GM12891 (cell line): ENCODE results near the gene DBN1.

Source experiments
- DNase-seq: peaks from one replicate; pipeline ENCODE4 v3.0.0; 2011; ENCODE audit warnings: low spot score; ENCODE audit not compliant: insufficient read length
- FAIRE-seq: peaks from 2 replicates; lab custom pipeline; 2011; peaks lifted over from hg19 to GRCh38; lab: Jason Lieb, UNC
- PAX5 ChIP-seq: IDR thresholded peaks from 2 replicates; pipeline ENCODE4 v1.6.1; 2011; ENCODE audit warnings: low read length, moderate library complexity, mild to moderate bottlenecking; ENCODE audit not compliant: insufficient read depth, severe bottlenecking
- POLR2A ChIP-seq: IDR thresholded peaks from 2 replicates; pipeline ENCODE4 v1.6.1; 2011; ENCODE audit warnings: low read depth, low read length, control low read depth
- POLR2AphosphoS5 ChIP-seq: IDR thresholded peaks from 2 replicates; pipeline ENCODE4 v1.6.1; 2011; ENCODE audit warnings: low read depth, low read length, control low read depth
- POU2F2 ChIP-seq: IDR thresholded peaks from 2 replicates; pipeline ENCODE4 v1.6.1; 2011; ENCODE audit warnings: low read depth, mild to moderate bottlenecking, control low read depth, low read length, moderate library complexity
- SPI1 ChIP-seq: IDR thresholded peaks from 2 replicates; pipeline ENCODE4 v1.6.1; 2011; ENCODE audit warnings: low read depth, low read length, control low read depth
- TAF1 ChIP-seq: IDR thresholded peaks from 2 replicates; pipeline ENCODE4 v1.6.1; 2011; ENCODE audit warnings: low read depth, low read length, control low read depth

DBN1 gene

GRCh38 chr5:177445917-177446199, 27.6 kb downstream of the DBN1 start:
- TF ChIP-seq PAX5 (no peak), POLR2AphosphoS5 (no peak), POLR2A (no peak), TAF1 (no peak), SPI1 (no peak), POU2F2 (no peak)
- DNase-seq (no peak), FAIRE-seq (no peak)

DNA sequence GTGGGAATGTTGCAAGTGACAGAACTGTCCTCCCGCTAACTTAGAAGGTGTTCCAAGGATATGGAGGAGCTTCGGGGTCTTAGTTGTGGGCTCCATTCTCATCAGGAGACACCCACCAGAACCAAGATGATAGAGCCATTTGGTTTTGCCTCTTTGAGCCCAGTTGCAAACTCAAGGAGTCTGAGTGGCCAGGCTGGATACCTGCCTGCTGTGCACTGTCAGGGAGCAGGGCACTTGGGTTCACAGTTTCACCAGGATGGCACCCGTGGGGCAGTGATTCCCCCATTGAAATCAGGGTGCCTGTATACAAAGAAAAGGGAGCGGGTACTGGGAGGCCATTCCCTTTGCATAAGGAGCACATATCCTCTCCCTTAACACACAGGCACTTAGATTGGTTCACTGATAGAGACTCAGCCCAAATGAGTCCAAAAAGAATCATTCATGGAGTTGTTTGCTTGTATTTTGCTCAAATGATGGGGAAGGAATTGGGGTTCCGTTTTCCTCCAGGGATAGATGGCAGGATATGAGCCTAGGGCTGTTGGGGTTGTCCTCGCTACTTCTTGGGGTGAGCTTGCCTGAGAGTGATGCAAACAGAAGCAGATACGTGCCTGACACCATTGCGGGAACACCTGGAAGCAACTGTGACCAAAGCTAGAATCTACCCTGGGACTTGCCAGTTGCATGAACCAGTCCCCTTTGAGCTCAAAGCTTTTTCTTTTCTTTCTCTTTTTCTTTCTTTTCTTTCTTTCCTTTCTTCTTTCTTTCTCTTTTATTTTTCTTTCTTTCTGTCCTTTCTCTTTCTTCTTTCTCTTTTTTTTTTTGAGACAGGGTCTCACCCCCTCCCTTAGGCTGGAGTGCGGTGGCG, 28.1 kb downstream of the DBN1 start:
- TF ChIP-seq POLR2A (peak; percentile 51; the same call in 1 of the 2 replicates), POU2F2 (peak; percentile 44; the same call in 1 of the 2 replicates), SPI1 (no peak), PAX5 (no peak), POLR2AphosphoS5 (peak; percentile 48)
- DNase-seq: no peak
- peak; percentile 90 for FAIRE-seq

DNA sequence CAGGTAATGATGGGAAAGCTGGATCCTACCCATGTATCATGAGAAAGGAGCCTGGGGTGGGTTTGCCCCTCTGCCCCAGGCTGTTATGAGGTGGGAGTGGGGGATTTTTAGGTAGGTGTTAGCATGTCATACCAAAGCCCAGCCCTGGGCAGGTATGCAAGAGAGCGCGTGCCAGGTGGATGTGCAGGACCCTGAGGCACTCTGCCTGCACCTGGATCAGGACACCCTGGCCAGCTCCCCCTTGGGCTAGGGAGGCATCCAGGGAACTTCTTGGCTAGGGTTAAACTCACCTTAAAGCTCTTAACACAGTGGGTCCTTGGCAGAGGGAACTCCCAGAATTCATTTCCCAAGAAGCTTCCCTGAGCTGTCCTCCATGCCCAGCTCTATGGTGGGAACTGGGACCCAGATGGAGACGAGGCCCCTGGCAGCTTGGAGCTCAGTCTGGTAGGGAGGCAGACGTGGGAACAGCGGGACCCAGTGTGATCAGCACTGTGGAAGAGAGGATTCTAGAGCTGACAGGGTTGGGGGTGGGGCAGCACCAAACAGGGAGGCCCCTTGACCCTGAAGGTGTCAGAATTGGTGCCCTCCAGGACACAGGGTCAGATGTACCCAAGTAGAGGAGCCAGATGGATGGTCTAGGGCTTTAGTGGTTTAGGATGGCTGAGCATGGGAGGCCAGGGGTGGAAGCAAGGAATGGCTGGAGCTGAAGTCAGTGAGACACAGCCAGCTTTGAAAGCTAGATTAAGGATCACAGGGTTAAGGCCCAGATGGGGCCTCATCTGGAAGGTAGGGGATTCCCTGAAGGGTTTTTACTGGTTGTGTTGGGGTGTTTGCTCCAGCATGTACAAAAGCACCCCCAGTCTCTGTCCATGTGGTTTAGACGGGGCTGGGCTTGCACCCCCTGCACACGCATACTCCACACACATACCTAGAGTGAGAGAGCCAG, 29.1 kb downstream of the DBN1 start:
- FAIRE-seq: peak; percentile 71
- no peak for DNase-seq
- peak; percentile 83 for TF ChIP-seq POLR2AphosphoS5
- no peak for TF ChIP-seq SPI1
- TF ChIP-seq POU2F2: peak; percentile 44

DNA sequence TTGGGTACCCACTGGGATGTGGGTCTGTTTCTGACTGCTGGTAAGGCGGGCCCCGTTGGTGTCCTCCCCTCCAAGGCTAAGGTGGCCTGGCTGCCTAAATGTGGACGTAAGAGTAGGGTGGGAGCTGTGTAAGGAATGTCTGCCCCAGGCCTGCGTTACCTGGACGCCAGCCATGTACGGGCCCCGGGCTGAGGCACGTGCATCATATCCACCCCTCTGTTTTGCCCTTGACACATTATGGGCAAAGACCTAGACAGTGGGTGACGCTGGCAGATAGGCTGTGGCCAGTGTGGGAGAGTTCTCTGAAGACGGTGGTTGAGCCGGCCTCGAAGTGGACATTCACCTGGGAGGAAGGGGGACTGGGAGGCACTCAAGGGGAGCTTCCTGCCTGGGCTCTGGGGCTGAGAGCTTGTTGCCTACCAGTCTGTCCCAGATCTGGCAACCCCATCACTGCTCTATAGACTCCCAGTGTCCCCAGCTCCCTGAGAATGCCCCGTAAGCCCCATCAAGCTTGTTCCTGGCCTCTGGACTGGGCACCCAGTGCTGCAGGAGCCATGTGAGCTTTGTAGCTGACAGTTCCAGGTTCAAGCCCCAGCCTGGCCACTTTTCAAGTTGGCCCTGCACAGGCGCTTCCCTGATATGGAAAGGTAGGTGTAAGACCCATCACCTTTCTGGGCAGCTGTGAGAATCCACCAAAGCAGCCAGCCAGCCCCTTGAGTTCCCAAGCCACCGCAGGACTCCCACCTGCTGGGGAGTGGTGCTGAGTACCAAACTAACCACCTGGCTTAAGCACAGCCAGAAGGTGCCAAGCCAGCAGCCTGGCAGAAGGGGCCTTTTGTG, 30.1 kb downstream of the DBN1 start:
- 0 out of 2 replicates have a peak, but pooled peaks have one; percentile 23 for TF ChIP-seq POLR2A
- TF ChIP-seq PAX5: no peak
- DNase-seq (no peak), FAIRE-seq (no peak)

DNA sequence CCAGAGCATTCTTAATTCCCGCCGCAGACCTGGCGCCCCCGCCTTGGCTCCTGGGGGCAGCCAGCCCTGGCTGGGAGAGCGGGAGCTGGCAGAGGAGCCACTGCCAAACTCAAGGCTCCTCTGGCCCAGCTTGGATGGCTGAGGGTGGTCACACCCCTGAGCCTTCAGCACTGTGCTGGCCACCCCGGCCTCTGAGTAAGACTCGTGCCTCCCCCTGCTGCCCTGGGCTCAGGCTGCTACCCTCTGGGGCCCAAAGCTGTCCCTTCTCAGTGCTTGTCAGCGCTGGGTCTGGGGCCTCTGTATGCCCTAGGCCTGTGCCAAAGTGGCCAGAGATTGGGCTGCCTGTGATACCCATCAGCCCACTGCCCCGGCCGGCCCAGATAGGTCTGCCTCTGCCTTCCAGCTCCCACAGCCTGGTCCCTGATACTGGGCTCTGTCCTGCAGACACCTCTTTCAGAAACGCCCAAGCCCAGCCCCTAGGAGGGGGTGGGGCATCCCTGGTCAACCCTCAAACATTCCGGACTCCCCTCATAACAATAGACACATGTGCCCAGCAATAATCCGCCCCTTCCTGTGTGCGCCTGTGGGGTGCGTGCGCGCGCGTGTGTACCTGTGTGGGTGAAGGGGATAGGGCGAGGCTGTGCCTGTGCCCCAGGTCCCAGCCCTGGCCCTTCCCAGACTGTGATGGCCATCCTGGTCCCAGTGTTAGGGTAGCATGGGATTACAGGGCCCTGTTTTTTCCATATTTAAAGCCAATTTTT, 31.2 kb downstream of the DBN1 start:
- FAIRE-seq (no peak), DNase-seq (no peak)
- no peak for TF ChIP-seq TAF1
- TF ChIP-seq POU2F2: no peak
- TF ChIP-seq POLR2AphosphoS5: peak; percentile 26; the same call in 1 of the 2 replicates
- TF ChIP-seq PAX5: no peak

DNA sequence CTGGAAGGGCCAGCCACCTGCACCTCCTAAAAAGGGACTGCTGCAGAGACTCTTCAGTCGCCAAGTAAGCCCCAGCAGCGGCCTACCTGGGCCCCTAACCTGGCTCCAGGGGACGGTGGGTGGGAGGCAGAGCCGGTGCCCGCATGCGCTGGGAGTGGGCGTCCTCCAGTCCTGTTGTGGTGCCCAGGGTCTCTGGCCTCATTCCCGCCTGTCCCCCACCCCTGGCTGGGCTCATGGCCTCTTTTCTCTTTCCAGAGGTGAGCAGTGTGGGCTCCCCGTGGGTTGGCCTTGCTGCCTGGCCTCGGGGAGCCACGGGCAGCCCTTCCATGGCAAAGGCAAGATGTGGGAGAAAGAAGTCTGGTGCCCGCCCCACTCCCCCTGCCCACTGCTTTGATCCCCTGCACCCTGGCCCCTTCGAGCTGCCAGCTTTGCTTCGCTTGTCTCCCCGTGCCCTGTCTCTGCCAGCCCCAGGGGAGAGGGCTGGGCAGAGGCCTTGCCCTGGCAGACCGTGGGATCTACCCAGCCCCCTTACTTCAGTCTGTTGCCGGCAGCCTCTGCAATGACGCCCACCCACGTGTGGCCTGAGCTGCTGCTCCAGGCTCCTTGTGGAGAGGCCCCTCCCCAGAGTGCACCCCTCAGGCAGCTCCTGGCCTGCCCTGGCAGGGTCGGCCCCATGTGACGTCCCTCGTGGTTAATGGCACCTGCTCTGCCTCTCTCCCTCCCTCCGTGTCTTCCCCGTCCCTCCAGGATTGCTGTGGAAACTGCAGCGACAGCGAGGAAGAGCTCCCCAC, 32.2 kb downstream of the DBN1 start:
- no peak for FAIRE-seq
- TF ChIP-seq POLR2A (peak; percentile 13; the same call in 1 of the 2 replicates), TAF1 (no peak)
- no peak for DNase-seq

GRCh38 chr5:177440211-177440989, 33.0 kb downstream of the DBN1 start:
- no peak for DNase-seq
- FAIRE-seq: no peak
- TF ChIP-seq POLR2AphosphoS5: peak; percentile 71; the same call in 1 of the 2 replicates
- TF ChIP-seq TAF1: no peak
- TF ChIP-seq POU2F2: 0 out of 2 replicates have a peak, but pooled peaks have one; percentile 9
- TF ChIP-seq PAX5: no peak
- no peak for TF ChIP-seq SPI1
- peak; percentile 19; the same call in 1 of the 2 replicates for TF ChIP-seq POLR2A

DNA sequence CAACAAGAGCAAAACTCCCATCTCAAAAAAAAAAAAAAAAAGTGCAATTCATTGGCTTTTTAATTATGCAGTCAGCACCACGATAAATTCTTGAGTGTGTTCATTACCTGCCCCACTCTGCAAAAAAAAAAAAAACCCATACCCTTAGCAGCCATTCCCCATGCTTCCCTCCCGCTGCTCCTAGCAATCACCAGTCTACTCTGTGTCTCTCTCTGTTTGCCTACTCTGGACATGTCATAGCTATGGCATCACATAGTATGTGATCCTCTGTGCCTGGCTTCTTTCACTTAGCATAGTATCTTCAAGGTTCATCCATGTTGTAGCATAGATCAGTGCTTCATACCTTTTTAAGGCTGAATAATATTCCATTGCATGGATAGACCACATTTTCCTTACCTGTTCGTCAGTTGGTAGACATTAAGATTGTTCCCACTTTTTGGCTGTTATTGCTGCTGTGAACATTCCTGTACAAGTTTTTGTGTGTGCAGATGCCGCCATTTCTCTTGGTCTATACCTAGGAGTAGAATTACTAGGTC, 33.8 kb downstream of the DBN1 start:
- TF ChIP-seq PAX5 (no peak), POLR2A (no peak), POLR2AphosphoS5 (no peak), SPI1 (no peak), TAF1 (no peak), POU2F2 (no peak)
- peak; percentile 47 for FAIRE-seq

More for the DNA sequence above, 33.8 kb downstream of the DBN1 start:
- DNase-seq: no peak
